Fibroblast of pulmonary artery (primary cell): ENCODE results near the gene NLRP4.

Experiments
- DNase-seq: peaks from one replicate; pipeline ENCODE4 v3.0.0-alpha.2; 2010; ENCODE audit warnings: low read depth
- H3K4me3 ChIP-seq: replicated peaks from 2 replicates; pipeline ENCODE4 v1.5.1; 2011; ENCODE audit warnings: low read depth, mild to moderate bottlenecking, control low read depth, low read length, moderate library complexity
- TF ChIP-seq, protein P1 (sequence below): IDR thresholded peaks from 2 replicates; pipeline ENCODE4 v1.5.1; 2011; ENCODE audit warnings: mild to moderate bottlenecking, control low read depth, low read length, inconsistent platforms; ENCODE audit errors: missing control alignments

NLRP4 gene

DNA sequence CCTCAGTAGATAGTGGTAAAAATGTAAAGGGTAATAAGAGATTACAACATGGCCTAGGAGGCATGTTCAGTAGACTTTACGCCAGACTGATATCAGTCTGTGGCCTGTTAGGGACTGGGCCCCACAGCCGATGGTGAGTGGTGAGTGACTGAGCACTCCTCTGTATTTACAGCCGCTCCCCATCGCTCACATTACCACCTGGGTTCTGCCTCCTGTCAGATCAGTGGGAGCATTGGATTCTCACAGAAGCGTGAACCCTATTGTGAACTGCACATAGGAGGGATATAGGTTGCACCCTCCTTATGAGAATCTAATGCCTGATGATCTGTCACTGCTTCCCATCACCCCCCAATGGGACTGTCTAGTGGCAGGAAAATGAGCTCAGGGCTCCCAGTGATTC, 22.4 kb upstream of the NLRP4 start:
- no peak for DNase-seq
- H3K4me3 ChIP-seq, result no peak overlapping the region
- TF ChIP-seq, protein P1, sequence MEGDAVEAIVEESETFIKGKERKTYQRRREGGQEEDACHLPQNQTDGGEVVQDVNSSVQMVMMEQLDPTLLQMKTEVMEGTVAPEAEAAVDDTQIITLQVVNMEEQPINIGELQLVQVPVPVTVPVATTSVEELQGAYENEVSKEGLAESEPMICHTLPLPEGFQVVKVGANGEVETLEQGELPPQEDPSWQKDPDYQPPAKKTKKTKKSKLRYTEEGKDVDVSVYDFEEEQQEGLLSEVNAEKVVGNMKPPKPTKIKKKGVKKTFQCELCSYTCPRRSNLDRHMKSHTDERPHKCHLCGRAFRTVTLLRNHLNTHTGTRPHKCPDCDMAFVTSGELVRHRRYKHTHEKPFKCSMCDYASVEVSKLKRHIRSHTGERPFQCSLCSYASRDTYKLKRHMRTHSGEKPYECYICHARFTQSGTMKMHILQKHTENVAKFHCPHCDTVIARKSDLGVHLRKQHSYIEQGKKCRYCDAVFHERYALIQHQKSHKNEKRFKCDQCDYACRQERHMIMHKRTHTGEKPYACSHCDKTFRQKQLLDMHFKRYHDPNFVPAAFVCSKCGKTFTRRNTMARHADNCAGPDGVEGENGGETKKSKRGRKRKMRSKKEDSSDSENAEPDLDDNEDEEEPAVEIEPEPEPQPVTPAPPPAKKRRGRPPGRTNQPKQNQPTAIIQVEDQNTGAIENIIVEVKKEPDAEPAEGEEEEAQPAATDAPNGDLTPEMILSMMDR, result no peak

DNA sequence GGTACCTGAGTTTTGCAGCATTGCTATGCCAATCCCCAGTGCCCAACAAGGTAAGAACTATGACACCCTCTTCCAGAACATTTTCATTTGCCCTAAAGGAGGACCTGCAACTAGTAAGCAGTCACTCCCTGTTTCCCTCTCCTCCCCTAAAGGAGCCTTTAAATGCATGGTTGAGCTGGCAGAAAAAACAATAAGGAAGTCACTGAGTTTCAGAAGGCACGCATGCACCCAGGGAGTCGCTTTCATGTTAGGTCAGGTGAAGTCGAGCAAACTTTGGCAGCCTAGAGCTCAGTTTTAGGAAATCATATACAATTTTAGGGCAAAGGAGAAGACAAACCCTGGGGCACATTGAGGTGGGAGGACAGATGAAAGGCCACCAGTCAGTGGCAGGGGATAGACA, 16.3 kb upstream of the NLRP4 start:
- DNase-seq, result no peak
- TF ChIP-seq, protein P1, result no peak
- no peak overlapping the region for H3K4me3 ChIP-seq

DNA sequence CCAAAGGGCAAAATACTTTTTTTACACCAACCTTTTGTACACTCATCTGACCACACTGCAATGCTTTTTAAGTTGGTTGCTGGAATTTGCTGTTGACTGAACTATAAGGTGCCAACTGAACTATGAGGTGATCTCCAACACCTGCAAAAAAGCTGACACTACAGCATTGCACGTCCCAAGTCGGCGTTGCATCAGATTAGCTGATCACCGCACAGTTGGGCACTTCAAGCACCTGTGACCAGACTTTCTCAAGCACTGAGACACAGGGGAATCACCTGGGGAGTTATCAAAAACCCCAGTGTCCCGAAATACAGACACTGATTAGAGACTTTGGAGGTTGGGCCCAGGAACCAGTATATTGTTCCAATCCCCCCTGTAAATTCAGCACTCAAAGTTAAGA, 5.7 kb upstream of the NLRP4 start:
- H3K4me3 ChIP-seq, result no peak overlapping the region
- TF ChIP-seq, protein P1, result no peak
- DNase-seq, result no peak

GRCh38 chr19:55831846-55832245, 4.5 kb upstream of the NLRP4 start, which contains the start of gene NLRP11:
Gene NLRP11, minus strand, starts transcription at chr19:55831999. Its CDS starts 13,825 bp downstream, at chr19:55818174.
- no peak within 1 kb of the TSS for H3K4me3 ChIP-seq
- TF ChIP-seq, protein P1, result no peak
- no peak for DNase-seq

GRCh38 chr19:55832676-55833075, 3.7 kb upstream of the NLRP4 start:
- DNase-seq, result no peak
- no peak overlapping the region for H3K4me3 ChIP-seq
- TF ChIP-seq, protein P1, result no peak

DNA sequence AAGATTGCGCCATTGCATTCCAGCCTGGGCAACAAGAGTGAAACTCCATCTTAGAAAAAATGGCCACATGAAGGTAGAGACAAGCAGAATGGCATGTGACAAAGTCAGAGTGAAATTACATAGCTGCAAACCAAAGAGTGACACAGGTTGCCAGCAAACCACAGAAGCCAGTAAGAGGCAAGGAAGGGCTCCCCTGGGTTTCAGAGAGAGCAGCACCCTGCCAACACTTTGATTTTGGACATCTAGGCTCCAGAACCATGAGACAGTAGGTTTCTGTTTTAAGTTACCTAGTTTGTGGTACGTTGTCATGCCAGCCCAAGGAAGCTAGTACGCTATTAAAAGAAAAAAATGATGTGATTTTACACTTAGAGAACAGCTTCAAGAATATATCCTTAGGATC, 1.9 kb downstream of the NLRP4 start:
- no peak for DNase-seq
- TF ChIP-seq, protein P1, result no peak
- H3K4me3 ChIP-seq, result no peak overlapping the region

DNA sequence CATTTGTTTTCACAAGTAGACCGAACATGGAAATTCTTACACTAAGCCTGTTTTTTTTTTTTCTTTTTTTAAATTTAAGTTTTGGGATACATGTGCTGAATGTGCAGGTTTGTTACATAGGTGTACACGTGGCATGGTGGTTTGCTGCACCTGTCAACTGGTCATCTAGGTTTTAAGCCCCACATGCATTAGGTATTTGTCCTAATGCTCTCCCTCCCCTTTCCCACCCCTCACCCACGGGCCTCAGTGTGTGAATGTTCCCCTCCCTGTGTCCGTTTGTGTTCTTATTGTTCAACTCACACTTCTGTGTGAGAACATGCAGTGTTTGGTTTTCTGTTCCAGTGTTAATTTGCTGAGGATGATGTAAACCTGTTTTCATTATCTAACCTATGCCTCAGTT, 2.6 kb downstream of the NLRP4 start:
- H3K4me3 ChIP-seq, result no peak overlapping the region
- DNase-seq, result no peak
- TF ChIP-seq, protein P1, result no peak
